AG09309 (cell line): Measurements from ENCODE around the gene USP30.

Source experiments
- DNase-seq: peaks from one replicate; pipeline ENCODE4 v3.0.0-alpha.2; 2010; ENCODE audit warnings: low read depth
- H3K4me3 ChIP-seq: 2 replicates; pipeline ENCODE4 v1.5.1; 2011; ENCODE audit warnings: mild to moderate bottlenecking, low read depth, low read length, moderate library complexity; ENCODE audit not compliant: control insufficient read depth
- CTCF ChIP-seq: IDR thresholded peaks from 2 replicates; pipeline ENCODE4 v1.5.1; 2011; ENCODE audit warnings: mild to moderate bottlenecking, low read depth, low read length, inconsistent platforms; ENCODE audit not compliant: insufficient read depth, control insufficient read depth; ENCODE audit errors: missing control alignments

USP30 gene

GRCh38 chr12:109085590-109085989 lies 33.2 kb downstream of the USP30 start:
- no peak for TF ChIP-seq CTCF
- H3K4me3 ChIP-seq, result no peak overlapping the region
- no peak for DNase-seq

GRCh38 chr12:109087250-109087649 lies 34.9 kb downstream of the USP30 start:
- no peak for TF ChIP-seq CTCF
- no peak for DNase-seq
- no peak overlapping the region for H3K4me3 ChIP-seq

GRCh38 chr12:109088818-109089217 lies 36.4 kb downstream of the USP30 start:
- TF ChIP-seq CTCF, result no peak
- DNase-seq, result no peak
- no peak overlapping the region for H3K4me3 ChIP-seq

GRCh38 chr12:109089683-109090082 lies 37.3 kb downstream of the USP30 start:
- no peak for DNase-seq
- no peak for TF ChIP-seq CTCF
- no peak overlapping the region for H3K4me3 ChIP-seq

GRCh38 chr12:109092497-109093021 lies 40.2 kb downstream of the USP30 start:
- no peak for DNase-seq
- no peak for TF ChIP-seq CTCF
- H3K4me3 ChIP-seq, result peak overlapping the region; percentile 52

- H3K4me3 ChIP-seq, result peak within 1 kb of the TSS; percentile 52
- peak; percentile 54 for DNase-seq
These were observed 40.9 kb downstream of the USP30 start, which contains the start of gene ALKBH2 for GRCh38 chr12:109093022-109093918. ALKBH2 (minus strand) TSS chr12:109093472; CDS start chr12:109092786, 686 bp downstream.

More at GRCh38 chr12:109093022-109093918, 40.9 kb downstream of the USP30 start, which contains the start of gene ALKBH2:
- TF ChIP-seq CTCF, result peak; percentile 99
